CD4-positive, CD25-positive, alpha-beta regulatory T cell (primary cell): Measurements from ENCODE around the gene IFIT1B. TPM values are rescaled to one million over a fixed set of nuclear protein-coding genes. Genes with fewer than 3 reads are reported as not detected.
"Not testable (repeated sequence)": the region's sequence is repeated elsewhere in the genome, so short reads cannot be mapped to it uniquely, and the experiment has no call there.

ENCODE experiments used
- ATAC-seq, 2 donors: fragments of 150-1000 bp; cut with Tn5 transposase; one replicate each; pipeline ENCODE4 v1.10.0; 2021; ENCODE audit warnings: low read depth in 2 of 2, moderate number of reproducible peaks in 2 of 2, moderate library complexity in 1 of 2
- DNase-seq, 3 donors: peaks; one replicate each; pipeline versions ENCODE4 v3.0.0 to v3.0.0-alpha.2; 2012 to 2022; ENCODE audit warnings: mixed read lengths in 1 of 3
- H3K27ac ChIP-seq: one replicate; pipeline ENCODE4 v1.7.0; 2013; ENCODE audit warnings: mild to moderate bottlenecking, low read length; ENCODE audit not compliant: insufficient read depth, poor library complexity, severe bottlenecking
- H3K27me3 ChIP-seq: one replicate; pipeline ENCODE4 v1.7.0; 2013; ENCODE audit warnings: low read length; ENCODE audit not compliant: control insufficient read depth, insufficient read depth
- H3K36me3 ChIP-seq: one replicate; pipeline ENCODE4 v1.7.0; 2013; ENCODE audit warnings: mild to moderate bottlenecking, low read length, moderate library complexity; ENCODE audit not compliant: control insufficient read depth, insufficient read depth
- H3K4me1 ChIP-seq: 2 replicates; pipeline ENCODE4 v1.7.0; 2013; ENCODE audit warnings: mild to moderate bottlenecking, low read length; ENCODE audit not compliant: insufficient read depth, control insufficient read depth, poor library complexity, severe bottlenecking
- H3K4me3 ChIP-seq: one replicate; pipeline ENCODE4 v1.7.0; 2013; ENCODE audit warnings: low read depth, mild to moderate bottlenecking, low read length, moderate library complexity
- H3K9me3 ChIP-seq, 2 experiments: 1 replicate in 1 of 2; 2 replicates in 1 of 2; pipeline ENCODE4 v1.7.0; 2013; ENCODE audit warnings: low read length in 2 of 2, mild to moderate bottlenecking in 1 of 2, moderate library complexity in 1 of 2; ENCODE audit not compliant: control insufficient read depth in 2 of 2
- H3K27ac Mint-ChIP-seq, 3 donors: one replicate each; pipeline ENCODE4 v1.8.0; 2020 to 2022; ENCODE audit warnings: mild to moderate bottlenecking in 3 of 3, mixed read lengths in 3 of 3, moderate library complexity in 2 of 3
- H3K27me3 Mint-ChIP-seq: one replicate; pipeline ENCODE4 v1.8.0; 2022; ENCODE audit warnings: mild to moderate bottlenecking, mixed read lengths
- H3K36me3 Mint-ChIP-seq: one replicate; pipeline ENCODE4 v1.8.0; 2020; ENCODE audit warnings: mixed read lengths
- H3K4me1 Mint-ChIP-seq, 4 donors: one replicate each; pipeline ENCODE4 v1.8.0; 2020 to 2022; ENCODE audit warnings: mixed read lengths in 4 of 4, mild to moderate bottlenecking in 1 of 4
- H3K4me3 Mint-ChIP-seq, 4 donors: one replicate each; pipeline ENCODE4 v1.8.0; 2020 to 2022; ENCODE audit warnings: mild to moderate bottlenecking in 4 of 4, mixed read lengths in 4 of 4, moderate library complexity in 3 of 4
- H3K9me3 Mint-ChIP-seq, 7 donors: one replicate each; pipeline ENCODE4 v1.8.0; 2020 to 2022; ENCODE audit warnings: mixed read lengths in 7 of 7, mild to moderate bottlenecking in 3 of 7, moderate library complexity in 2 of 7
- polyA plus RNA-seq, 4 donors: library from polyadenylated mRNA; unstranded; fragments of 300-500 nt; fragmentation: Illumina TruSeq; gene quantifications; one replicate each; pipeline ENCODE4 v1.2.3, GENCODE V29; 2021
- total RNA-seq: library from RNA; stranded (reverse); gene quantifications from one replicate; pipeline ENCODE4 v1.2.3, GENCODE V29; 2022

IFIT1B gene
- total and polyA plus RNA-seq, 5 donors from 2014 or later = 0.08 TPM; not detected in 4

- not testable (repeated sequence) for H3K27me3 Mint-ChIP-seq, H3K27me3 ChIP-seq, DNase-seq, H3K9me3 ChIP-seq, H3K36me3 ChIP-seq, H3K9me3 Mint-ChIP-seq, H3K27ac ChIP-seq, H3K4me3 ChIP-seq, H3K27ac Mint-ChIP-seq, ATAC-seq
- Mint-ChIP-seq H3K4me1 (peaks cover 6 to 44% (median 18%) of the 10 kb centered on the region in 4 donors), H3K4me3 (peak overlapping the region; percentile 31 to 98 (median 47)), H3K36me3 (peaks cover 18% of the 10 kb centered on the region)
- peaks cover 12% of the 10 kb centered on the region for H3K4me1 ChIP-seq
These were observed 32.7 kb downstream of the IFIT1B start for GRCh38 chr10:89410551-89410950.

- ATAC-seq, H3K4me3 ChIP-seq, H3K27ac Mint-ChIP-seq, H3K27me3 ChIP-seq, DNase-seq, H3K27ac ChIP-seq, H3K9me3 Mint-ChIP-seq, H3K36me3 ChIP-seq, H3K9me3 ChIP-seq, H3K27me3 Mint-ChIP-seq: not testable (repeated sequence)
- Mint-ChIP-seq H3K36me3 (peaks cover 14% of the 10 kb centered on the region), H3K4me3 (peak overlapping the region in 1 of 4 donors; percentile 98), H3K4me1 (peaks cover 9 to 50% (median 21%) of the 10 kb centered on the region in 4 donors)
- peaks cover 18% of the 10 kb centered on the region for H3K4me1 ChIP-seq
These were observed 33.3 kb downstream of the IFIT1B start for GRCh38 chr10:89411135-89411534.

DNA sequence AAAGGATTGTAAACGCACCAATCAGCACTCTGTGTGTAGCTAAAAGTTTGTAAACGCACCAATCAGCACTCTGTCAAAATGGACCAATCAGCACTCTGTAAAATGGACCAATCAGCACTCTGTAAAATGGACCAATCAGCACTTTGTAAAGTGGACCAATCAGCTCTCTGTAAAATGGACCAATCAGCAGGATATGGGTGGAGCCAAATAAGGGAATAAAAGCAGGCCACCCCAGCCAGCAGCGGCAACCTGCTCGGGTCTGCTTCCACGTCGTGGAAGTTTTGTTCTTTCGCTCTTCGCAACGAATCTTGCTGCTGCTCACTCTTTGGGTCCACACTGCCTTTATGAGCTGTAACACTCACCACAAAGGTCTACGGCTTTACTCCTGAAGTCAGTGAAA lies 34.4 kb downstream of the IFIT1B start:
- H3K9me3 ChIP-seq, H3K27me3 ChIP-seq, ATAC-seq, H3K4me3 ChIP-seq, H3K27ac ChIP-seq, H3K27me3 Mint-ChIP-seq, H3K36me3 ChIP-seq, H3K9me3 Mint-ChIP-seq: not testable (repeated sequence)
- H3K4me3 Mint-ChIP-seq = peak overlapping the region; percentile 59 to 98 (median 72)
- peaks cover 13% of the 10 kb centered on the region for H3K36me3 Mint-ChIP-seq
- peaks cover 17 to 60% (median 30%) of the 10 kb centered on the region in 4 donors for H3K4me1 Mint-ChIP-seq
- peaks cover 28% of the 10 kb centered on the region for H3K4me1 ChIP-seq
- DNase-seq = peak in 1 of 3 donors; percentile 43
- peak overlapping the region; percentile 37 to 92 (median 56) for H3K27ac Mint-ChIP-seq

- ATAC-seq (no peak), DNase-seq (no peak)
- H3K4me3 Mint-ChIP-seq = peak overlapping the region; percentile 94 to 99 (median 96)
- H3K4me1 Mint-ChIP-seq = peaks cover 29 to 72% (median 41%) of the 10 kb centered on the region in 4 donors
- no peaks in the 10 kb centered on the region for H3K27me3 Mint-ChIP-seq
- Histone ChIP-seq H3K4me1 (peaks cover 40% of the 10 kb centered on the region), H3K27me3 (no peaks in the 10 kb centered on the region), H3K4me3 (peak overlapping the region; percentile 99), H3K27ac (peak overlapping the region; percentile 90), H3K9me3 (no peaks in the 10 kb centered on the region), H3K36me3 (peaks cover 19% of the 10 kb centered on the region)
- peaks cover 16% of the 10 kb centered on the region for H3K36me3 Mint-ChIP-seq
- H3K27ac Mint-ChIP-seq = peak overlapping the region; percentile 99 to 100 (median 99)
- peaks cover 0 to 3% (median 0%) of the 10 kb centered on the region in 7 donors for H3K9me3 Mint-ChIP-seq
These were observed 35.6 kb downstream of the IFIT1B start for GRCh38 chr10:89413398-89413912.

DNA sequence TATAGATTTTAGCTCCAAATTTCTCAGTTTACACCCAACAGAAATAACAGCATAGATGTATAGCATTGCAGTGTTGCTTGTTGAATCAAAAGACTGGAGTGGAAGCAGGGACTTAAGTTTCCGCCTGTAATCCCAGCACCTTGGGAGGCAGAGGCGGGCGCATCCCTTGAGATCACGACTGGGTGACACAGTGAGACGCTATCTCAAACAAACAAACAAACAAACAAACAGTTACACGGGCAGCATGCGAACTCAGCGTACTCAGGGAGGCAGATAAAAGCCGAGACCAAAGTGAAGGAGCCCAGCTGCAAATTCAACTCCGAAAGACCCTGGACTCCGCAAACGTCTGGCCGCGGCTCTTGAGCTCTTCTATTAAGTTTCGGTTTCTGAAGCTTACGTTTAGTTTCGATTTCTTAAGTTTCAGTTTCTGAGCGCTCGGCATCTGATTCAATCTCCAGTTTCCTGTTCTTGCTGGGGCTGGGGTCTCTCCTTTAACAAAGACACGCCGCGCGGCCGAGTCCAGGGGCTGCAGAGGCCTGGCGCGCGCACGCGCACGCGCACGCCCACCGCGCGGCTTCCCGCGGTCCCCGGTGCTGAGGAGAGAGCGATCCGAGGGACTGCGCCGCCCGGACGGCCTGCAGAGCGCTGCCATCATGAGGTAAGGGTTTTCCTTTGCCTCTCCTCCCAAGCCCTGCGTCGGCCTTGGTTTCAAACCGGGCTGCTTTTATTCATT lies 36.5 kb downstream of the IFIT1B start, which contains the start of gene IFIT5:
IFIT5 (plus strand) TSS at position 423 of the 733 bp plus-strand sequence; CDS start at position 654, 231 bp downstream.
- Histone ChIP-seq H3K9me3 (no peaks in the 10 kb centered on the region), H3K27me3 (no peaks in the 10 kb centered on the region), H3K27ac (peak within 1 kb of the TSS; percentile 90), H3K4me3 (peak within 1 kb of the TSS; percentile 99), H3K4me1 (peaks cover 48% of the 10 kb centered on the region), H3K36me3 (peaks cover 19% of the 10 kb centered on the region)
- Mint-ChIP-seq H3K9me3 (peaks cover 0 to 3% (median 0%) of the 10 kb centered on the region in 7 donors), H3K36me3 (peaks cover 12% of the 10 kb centered on the region), H3K4me1 (peaks cover 31 to 78% (median 43%) of the 10 kb centered on the region in 4 donors), H3K27me3 (no peaks in the 10 kb centered on the region), H3K27ac (peak within 1 kb of the TSS; percentile 99 to 100 (median 99)), H3K4me3 (peak within 1 kb of the TSS; percentile 94 to 99 (median 96))
- peak; percentile 60 to 89 (median 81) for DNase-seq
- peak; percentile 68 to 75 for ATAC-seq

- Mint-ChIP-seq H3K27me3 (no peaks in the 10 kb centered on the region), H3K27ac (peak overlapping the region; percentile 99), H3K4me3 (peak overlapping the region; percentile 94 to 99 (median 96)), H3K36me3 (peaks cover 10% of the 10 kb centered on the region), H3K9me3 (peaks cover 0 to 3% (median 0%) of the 10 kb centered on the region in 7 donors), H3K4me1 (peaks cover 34 to 80% (median 47%) of the 10 kb centered on the region in 4 donors)
- H3K4me3 ChIP-seq = peak overlapping the region; percentile 99
- ATAC-seq (peak; percentile 25 to 33), DNase-seq (peak; percentile 18 to 62 (median 45))
- peak overlapping the region; percentile 90 for H3K27ac ChIP-seq
- H3K4me1 ChIP-seq = peaks cover 51% of the 10 kb centered on the region
- H3K27me3 ChIP-seq = no peaks in the 10 kb centered on the region
- no peaks in the 10 kb centered on the region for H3K9me3 ChIP-seq
- H3K36me3 ChIP-seq = peaks cover 19% of the 10 kb centered on the region
These were observed 37.3 kb downstream of the IFIT1B start for GRCh38 chr10:89414879-89415821.

DNA sequence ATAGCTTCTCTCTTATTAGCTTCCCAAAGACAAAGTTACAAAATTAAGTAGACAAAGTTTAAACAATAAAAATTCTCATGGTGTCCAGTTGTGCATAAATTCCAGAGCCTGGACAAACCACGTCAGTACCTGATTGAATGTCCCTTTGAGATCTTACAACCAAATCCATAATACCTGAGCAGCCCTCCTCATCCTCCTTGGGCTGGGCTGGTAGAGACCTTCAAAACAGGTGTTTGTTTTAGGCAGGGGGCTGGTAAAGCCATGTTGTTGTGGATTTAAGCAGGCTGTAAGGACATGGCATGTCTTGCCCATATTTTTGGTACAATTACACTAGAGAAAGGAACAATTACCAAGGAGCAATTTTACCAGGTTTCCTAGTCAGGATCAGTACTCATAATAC lies 38.6 kb downstream of the IFIT1B start:
- Histone ChIP-seq H3K9me3 (no peaks in the 10 kb centered on the region), H3K27me3 (no peaks in the 10 kb centered on the region), H3K4me1 (peaks cover 51% of the 10 kb centered on the region), H3K36me3 (peaks cover 28% of the 10 kb centered on the region), H3K4me3 (peak overlapping the region; percentile 66), H3K27ac (peak overlapping the region; percentile 59)
- ATAC-seq = no peak
- Mint-ChIP-seq H3K4me1 (peaks cover 37 to 80% (median 50%) of the 10 kb centered on the region in 4 donors), H3K9me3 (peaks cover 0 to 3% (median 0%) of the 10 kb centered on the region in 7 donors), H3K4me3 (peak overlapping the region; percentile 94 to 99 (median 96)), H3K36me3 (peaks cover 12% of the 10 kb centered on the region), H3K27ac (peak overlapping the region; percentile 98 to 99 (median 99)), H3K27me3 (no peaks in the 10 kb centered on the region)
- DNase-seq = no peak
